Calu3 (cell line): Measurements from ENCODE around the gene ADCK2. TPM values are rescaled to one million over a fixed set of nuclear protein-coding genes. Genes with fewer than 3 reads are reported as not detected.
"Not testable (repeated sequence)": the region's sequence is repeated elsewhere in the genome, so short reads cannot be mapped to it uniquely, and the experiment has no call there.

Experiments
- BruUV-seq: library from RNA; stranded (reverse); fragments of 400-500 nt; replicated peaks from 2 replicates; lab custom pipeline; 2021; lab: Mats Ljungman, UMichigan
- CTCF ChIA-PET: fragments of 300-600 bp; sonication (Branson Sonifier 250); formaldehyde crosslinking; loops from one replicate; lab custom pipeline; 2022; ENCODE audit warnings: antibody characterized with exemption; lab: Charles Lee
- DNase-seq: peaks from one replicate; pipeline ENCODE4 v3.0.0; 2022
- H3K27ac Mint-ChIP-seq: one replicate; pipeline ENCODE4 v1.8.0; 2022; ENCODE audit warnings: mixed read lengths; ENCODE audit not compliant: unreplicated experiment
- H3K27me3 Mint-ChIP-seq: one replicate; pipeline ENCODE4 v1.8.0; 2022; ENCODE audit warnings: mixed read lengths; ENCODE audit not compliant: unreplicated experiment
- H3K36me3 Mint-ChIP-seq: one replicate; pipeline ENCODE4 v1.8.0; 2022; ENCODE audit warnings: mild to moderate bottlenecking, moderate library complexity, mixed read lengths; ENCODE audit not compliant: insufficient read depth, unreplicated experiment
- H3K4me1 Mint-ChIP-seq: one replicate; pipeline ENCODE4 v1.8.0; 2022; ENCODE audit warnings: mild to moderate bottlenecking, low read depth, mixed read lengths; ENCODE audit not compliant: unreplicated experiment
- H3K4me3 Mint-ChIP-seq: one replicate; pipeline ENCODE4 v1.8.0; 2022; ENCODE audit warnings: mild to moderate bottlenecking, low read depth, moderate library complexity, mixed read lengths; ENCODE audit not compliant: unreplicated experiment
- H3K9me3 Mint-ChIP-seq: one replicate; pipeline ENCODE4 v1.8.0; 2022; ENCODE audit warnings: low read depth, mixed read lengths; ENCODE audit not compliant: unreplicated experiment
- CTCF ChIP-seq: fragments of 200-600 bp; IDR thresholded peaks from one replicate; pipeline ENCODE4 v1.8.0; 2022; ENCODE audit warnings: antibody characterized with exemption; ENCODE audit not compliant: unreplicated experiment
- intact Hi-C: fragments of 100-400 bp; cut with micrococcal nuclease; formaldehyde crosslinking; loops from one replicate; pipeline ENCODE4 v1.10.0; 2022; ENCODE audit not compliant: unreplicated experiment
- total RNA-seq: library from RNA; stranded (reverse); gene quantifications from 2 replicates; pipeline ENCODE4 v1.2.3, GENCODE V29; 2022

ADCK2 gene
- total RNA-seq, 1 experiment from 2014 or later, result 12.6 TPM

GRCh38 chr7:140640060-140640637 lies 32.6 kb upstream of the ADCK2 start:
- CTCF ChIA-PET, result no interaction called here
- TF ChIP-seq CTCF, result no peak
- peak overlapping the region; percentile 67 for H3K4me3 Mint-ChIP-seq
- no TSS peak for BruUV-seq
- DNase-seq, result no peak
- H3K9me3 Mint-ChIP-seq, result no peaks in the 10 kb centered on the region
- peaks cover 5% of the 10 kb centered on the region for H3K36me3 Mint-ChIP-seq
- intact Hi-C loops, result no loop called here
- peaks cover 78% of the 10 kb centered on the region for H3K27me3 Mint-ChIP-seq
- H3K27ac Mint-ChIP-seq, result no peak overlapping the region
- H3K4me1 Mint-ChIP-seq, result peaks cover 7% of the 10 kb centered on the region

GRCh38 chr7:140640727-140641523 lies 31.8 kb upstream of the ADCK2 start, which contains the start of gene DENND2A:
Gene DENND2A, minus strand, starts transcription at chr7:140640813. Its CDS starts 38,416 bp downstream, at chr7:140602397.
- Mint-ChIP-seq H3K9me3 (no peaks in the 10 kb centered on the region), H3K27ac (no peak within 1 kb of the TSS), H3K27me3 (peaks cover 73% of the 10 kb centered on the region), H3K36me3 (peaks cover 5% of the 10 kb centered on the region), H3K4me1 (peaks cover 7% of the 10 kb centered on the region), H3K4me3 (peak within 1 kb of the TSS; percentile 67)
- no peak for DNase-seq
- intact Hi-C loops, result no loop called here
- no peak for TF ChIP-seq CTCF
- BruUV-seq, result no TSS peak
- CTCF ChIA-PET, result no interaction called here

GRCh38 chr7:140641524-140642195 lies 31.1 kb upstream of the ADCK2 start:
- no peak for DNase-seq
- Mint-ChIP-seq H3K4me3 (no peak overlapping the region), H3K4me1 (peaks cover 7% of the 10 kb centered on the region), H3K27ac (no peak overlapping the region), H3K36me3 (peaks cover 5% of the 10 kb centered on the region), H3K9me3 (no peaks in the 10 kb centered on the region), H3K27me3 (peaks cover 68% of the 10 kb centered on the region)
- TF ChIP-seq CTCF, result no peak
- no TSS peak for BruUV-seq
- intact Hi-C loops, result no loop called here
- CTCF ChIA-PET, result interaction anchor here (0.9 kb wide), 1 partner anchor 45 kb away, joined by 3 read pairs; no protein-coding TSS in a partner anchor

- Mint-ChIP-seq H3K9me3 (no peaks in the 10 kb centered on the region), H3K36me3 (peaks cover 5% of the 10 kb centered on the region), H3K27ac (no peak overlapping the region), H3K27me3 (peaks cover 52% of the 10 kb centered on the region), H3K4me3 (no peak overlapping the region), H3K4me1 (peaks cover 7% of the 10 kb centered on the region)
- intact Hi-C loops, result no loop called here
- CTCF ChIA-PET, result no interaction called here
- no TSS peak for BruUV-seq
- no peak for TF ChIP-seq CTCF
- DNase-seq, result no peak
These were observed 29.3 kb upstream of the ADCK2 start for GRCh38 chr7:140643416-140643815.

GRCh38 chr7:140644761-140645160 lies 28.0 kb upstream of the ADCK2 start:
- CTCF ChIA-PET, H3K4me3 Mint-ChIP-seq, H3K9me3 Mint-ChIP-seq, H3K36me3 Mint-ChIP-seq, H3K27ac Mint-ChIP-seq, intact Hi-C loops, DNase-seq, H3K4me1 Mint-ChIP-seq, BruUV-seq: not testable (repeated sequence)
- peaks cover 38% of the 10 kb centered on the region for H3K27me3 Mint-ChIP-seq
